EL (cell line): ENCODE data around the gene NEK7.
A peak's percentile ranks its signal among the peaks of the same experiment; 100 is the strongest.
"Not testable (repeated sequence)": the region's sequence is repeated elsewhere in the genome, so short reads cannot be mapped to it uniquely, and the experiment has no call there.

Experiments
- DNase-seq: peaks from one replicate; pipeline ENCODE4 v3.0.0-alpha.2; 2016

Gene NEK7

DNA sequence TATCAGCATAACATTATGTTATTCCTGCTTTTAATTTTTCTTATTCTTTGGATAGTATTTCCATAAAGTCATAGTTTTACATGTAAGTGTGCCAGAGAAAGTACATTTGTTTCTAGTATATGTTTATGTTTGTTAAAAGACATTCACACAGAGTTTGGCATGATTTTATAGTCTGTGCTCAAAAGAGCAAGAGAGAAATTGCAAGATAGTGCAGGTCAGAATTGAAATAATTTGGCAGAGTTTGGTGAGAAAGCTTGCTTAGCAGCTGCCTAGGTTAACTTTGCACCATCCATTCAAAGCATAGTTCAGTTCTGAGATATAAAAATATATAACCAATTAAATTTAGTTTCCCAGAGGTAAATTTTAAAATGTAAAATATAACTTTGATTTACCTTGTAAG lies 17.0 kb downstream of the NEK7 start:
- DNase-seq, result no peak

DNA sequence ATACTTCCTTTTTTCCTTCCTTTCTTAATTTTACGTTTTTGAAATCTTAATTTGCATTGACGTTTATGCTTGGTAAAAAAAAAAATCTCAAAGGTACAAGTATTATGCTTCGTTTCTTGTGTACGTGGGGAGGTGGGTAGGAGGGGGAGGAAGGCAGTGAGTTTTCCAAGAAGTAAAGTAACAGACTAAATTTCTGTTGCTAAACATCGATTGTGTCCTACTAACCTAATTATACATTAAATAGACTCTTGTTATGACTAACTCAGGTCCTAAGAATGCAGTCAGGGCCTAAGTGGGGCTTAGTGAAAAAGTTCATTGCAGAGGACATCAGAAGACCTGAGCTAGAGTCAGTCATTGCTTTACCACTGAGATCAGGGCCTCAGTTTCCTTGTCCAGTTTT lies 17.5 kb downstream of the NEK7 start:
- no peak for DNase-seq

DNA sequence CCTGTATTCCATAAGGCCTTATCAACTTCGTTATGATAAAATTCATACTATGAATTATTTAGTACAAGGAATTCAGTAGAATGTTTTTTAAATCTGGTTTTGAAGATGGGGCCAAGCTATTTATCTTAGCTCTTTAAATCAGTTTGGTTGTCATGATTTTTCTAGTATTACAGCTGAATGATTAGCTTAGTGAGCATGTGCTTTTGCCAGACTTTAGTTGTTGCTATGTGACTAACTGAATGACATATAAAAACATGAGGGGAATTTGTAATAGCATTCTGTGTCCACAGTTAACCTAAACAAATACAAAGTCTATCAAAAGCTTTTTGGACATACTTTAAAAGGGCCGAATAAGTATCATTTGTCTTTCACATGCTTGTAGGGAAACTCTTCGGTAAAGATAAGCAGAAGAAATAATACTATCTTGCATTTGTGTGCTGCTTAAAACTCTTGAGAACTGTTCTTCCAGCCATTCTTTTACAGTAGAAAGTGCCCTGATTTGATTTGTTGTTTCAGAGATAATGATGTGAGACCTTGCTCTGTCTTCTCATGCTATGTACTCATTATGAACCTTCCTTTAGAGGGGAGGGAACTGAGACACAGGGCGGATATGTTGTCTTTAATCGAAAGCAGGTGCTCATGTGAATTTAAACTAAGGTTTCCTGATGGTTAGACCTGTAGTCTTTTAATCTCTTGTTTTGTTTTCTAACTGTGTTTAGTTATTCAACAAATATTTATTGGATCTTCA lies 18.8 kb downstream of the NEK7 start:
- DNase-seq, result no peak

DNA sequence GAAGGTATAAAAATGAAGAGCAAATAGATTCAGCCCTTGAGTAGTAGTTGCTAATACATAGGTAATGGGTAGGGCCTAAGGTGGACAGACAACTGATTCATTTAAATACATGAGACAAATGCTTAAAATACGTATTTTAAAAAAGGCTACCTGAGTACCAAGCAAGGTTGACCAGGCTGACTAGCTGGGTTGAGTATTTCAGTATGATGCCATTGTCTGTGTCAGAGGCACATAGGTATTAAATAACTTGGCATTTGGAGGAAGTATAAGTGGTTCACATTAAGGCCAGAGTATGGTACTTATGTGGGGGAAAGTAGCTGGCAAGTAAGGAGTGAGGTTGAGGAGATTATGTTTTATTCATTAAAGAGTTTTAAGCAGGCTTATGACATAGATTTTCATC lies 19.4 kb downstream of the NEK7 start:
- DNase-seq, result no peak

DNA sequence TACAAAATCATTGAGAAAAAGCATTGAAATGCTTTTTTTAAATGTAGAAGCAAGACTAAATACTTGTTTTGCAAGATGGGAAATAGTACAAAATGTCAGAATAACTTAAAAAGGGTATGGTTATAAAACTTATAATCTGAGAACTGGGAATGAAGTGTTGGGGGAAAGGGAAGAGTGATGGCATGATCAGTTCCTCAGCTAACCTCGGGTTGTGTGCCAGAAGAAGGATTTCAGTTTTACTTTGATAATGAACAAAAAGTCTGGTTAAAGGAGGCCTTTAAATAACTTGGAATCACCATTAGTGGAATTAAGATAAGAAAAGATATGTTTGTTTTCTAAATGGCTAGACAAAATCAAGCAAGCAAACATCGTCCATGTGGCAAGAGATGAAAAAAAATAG lies 20.7 kb downstream of the NEK7 start:
- no peak for DNase-seq

DNA sequence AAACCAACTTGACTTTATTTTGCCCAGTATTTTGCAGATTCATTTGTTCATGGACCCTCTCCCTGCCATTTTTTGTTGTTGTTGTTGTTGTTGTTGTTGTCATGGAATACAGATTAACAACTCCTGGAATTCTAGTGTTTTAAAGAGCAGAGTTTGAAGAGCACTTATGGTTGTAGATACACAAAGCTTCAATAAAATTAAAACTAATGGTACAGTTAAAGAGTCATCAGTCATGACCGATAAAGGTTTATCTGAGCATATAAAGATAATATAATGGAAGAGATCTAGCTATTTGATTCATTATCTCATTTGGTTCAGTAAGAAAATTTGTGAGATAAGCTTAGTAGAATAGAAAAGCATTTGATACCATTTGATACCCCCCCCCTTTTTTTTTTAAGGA lies 21.8 kb downstream of the NEK7 start:
- no peak for DNase-seq

DNA sequence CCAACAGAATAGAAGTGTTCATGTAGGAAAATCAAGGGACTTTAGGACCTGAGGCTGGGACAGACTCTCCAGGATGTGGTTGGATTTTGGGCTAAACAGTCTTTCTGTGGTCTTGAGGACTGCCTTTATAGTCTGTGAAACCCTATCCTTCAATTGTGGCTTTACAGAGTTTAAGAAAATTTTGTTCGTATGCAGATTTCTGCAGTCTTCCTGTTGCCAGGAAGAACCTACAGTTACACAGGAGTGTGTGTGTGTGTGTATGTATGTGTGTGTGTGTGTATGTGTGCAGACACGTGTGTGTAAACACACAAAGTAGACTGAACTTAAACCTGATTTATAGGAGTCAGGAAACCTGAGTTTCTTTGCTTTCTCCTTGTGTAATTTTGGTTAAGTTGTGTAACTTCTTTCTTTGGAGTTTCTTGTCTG lies 22.8 kb downstream of the NEK7 start:
- peak; percentile 46 for DNase-seq

DNA sequence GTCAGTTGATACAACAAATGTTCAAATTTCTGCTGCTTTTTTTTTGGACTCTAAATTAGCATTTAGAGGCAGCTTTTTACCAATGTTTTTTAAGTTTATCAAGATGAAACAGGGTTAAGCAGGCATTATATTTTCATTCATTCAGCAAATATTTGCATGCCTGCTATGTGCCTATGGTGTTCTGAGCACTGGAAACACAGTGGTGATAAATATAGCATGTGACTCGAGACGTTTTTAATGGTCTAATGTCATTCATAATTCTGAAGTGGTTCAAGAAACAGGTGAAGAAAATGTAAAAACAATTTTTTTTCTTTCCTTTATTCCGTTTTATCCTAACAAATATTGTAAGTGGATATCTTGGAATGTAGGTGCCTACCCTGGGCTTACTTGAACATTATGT lies 26.8 kb downstream of the NEK7 start:
- no peak for DNase-seq

DNA sequence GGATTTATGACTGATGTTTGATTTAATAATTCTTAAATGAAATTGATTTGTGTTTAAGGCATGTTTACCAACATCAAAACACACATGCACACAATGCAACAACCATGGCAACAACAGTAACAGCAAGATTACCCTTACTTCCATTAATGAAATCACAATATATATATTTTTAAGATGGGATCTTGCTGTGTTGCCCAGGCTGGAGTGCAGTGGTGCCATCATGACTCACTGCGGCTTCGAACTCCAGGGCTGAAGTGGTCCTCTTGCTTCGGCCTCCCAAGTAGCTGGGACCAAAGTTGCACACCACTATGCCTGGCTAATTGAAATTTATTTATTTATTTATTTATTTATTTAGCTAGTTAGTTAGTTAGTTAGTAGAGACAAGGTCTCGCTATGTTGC lies 27.7 kb downstream of the NEK7 start:
- no peak for DNase-seq

DNA sequence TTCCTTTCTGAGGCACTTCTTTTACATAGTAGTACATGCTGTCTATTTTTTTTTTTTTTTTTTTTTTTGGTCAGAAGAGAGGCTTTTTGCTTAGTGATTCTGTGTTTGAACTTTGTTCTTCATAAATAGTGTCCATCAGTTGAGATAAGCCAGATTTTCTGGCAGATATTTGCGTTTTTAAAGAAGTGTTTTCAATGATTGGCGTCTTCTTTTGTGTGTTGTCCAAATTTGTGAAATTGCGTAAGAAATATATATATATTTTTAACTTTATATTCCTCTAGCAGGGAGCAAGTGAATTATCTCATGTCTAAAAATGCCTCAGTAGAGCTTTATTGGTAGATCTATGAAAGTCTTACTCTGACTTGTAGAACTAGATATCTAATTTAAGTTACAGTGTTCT lies 28.3 kb downstream of the NEK7 start:
- DNase-seq, result no peak

DNA sequence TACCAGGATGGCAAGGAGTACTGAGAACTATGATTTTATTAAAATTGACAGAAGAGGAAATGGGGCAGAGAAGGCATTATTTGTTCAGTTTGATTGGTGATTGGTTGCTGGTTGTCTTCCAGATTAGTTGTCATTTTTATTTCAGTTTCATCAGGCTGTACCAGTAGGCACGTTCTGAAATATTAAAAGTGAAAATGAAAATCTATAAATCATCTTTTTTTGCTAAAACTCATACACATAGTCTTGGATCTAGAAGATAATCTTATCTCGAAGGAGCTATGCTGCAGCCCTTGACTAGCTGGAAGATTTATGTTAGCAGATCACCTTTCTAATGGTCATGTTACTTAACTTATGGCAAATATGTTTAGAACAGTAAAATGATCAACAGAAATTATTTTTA lies 29.0 kb downstream of the NEK7 start:
- no peak for DNase-seq

DNA sequence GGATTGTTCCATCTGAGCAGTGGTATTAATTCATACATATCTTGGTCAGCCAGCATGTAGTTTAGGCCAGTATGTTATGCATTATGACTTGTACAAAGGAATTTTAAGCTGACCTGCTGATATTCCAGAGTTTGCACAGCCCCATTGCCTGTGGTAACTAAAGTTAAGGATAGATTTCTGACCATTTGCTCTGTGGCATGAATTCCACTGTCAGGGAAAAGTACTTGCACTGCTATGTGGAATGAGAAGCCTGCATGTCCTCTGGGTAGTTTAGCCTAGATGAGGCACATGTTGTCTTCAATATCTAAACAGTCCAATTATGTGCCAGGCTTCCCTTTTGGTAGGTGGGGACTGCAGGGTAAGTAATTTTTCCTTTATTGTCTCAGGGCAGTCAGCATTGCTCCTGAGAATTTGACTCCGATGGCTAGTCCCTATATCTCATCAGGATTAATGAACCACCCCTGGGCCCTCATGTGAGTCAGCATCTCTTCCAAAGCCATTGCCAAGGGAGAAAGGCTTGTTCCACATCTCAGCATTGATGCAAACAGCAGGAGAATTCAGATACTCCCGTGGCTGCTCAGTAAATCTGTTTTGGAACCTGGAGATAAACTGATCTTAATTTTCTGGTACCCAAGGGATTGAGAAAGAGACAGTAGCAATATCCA lies 30.2 kb downstream of the NEK7 start:
- no peak for DNase-seq

DNA sequence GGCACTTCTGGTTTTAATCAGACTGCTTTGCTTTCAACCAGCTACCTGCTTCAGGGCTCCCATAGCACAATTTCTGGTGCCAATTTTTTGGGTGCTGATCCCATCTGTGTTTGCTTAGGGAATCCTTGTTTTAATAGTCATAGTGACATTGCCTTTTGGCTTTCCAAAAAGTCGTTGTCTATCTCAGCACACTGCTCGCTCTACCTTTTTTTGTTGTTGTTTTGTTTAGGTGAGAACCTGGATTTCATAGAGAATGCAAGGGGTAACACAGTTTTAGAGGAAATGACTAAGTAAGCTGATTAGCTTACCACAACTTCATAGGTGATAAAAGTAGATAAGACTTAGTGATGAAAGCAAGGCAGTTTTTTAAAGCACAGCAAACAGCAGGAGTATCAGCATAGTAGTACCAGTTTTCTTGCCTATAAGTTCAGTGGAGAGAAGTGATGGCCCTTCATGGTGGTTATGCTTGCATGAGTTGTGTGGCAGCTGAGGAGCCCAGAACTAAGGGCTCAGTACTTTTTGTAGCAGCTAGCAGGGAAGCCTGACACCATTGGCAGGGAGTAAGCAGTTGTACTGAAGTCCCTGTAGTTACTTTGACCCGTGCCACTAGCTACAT lies 31.3 kb downstream of the NEK7 start:
- DNase-seq, result no peak

DNA sequence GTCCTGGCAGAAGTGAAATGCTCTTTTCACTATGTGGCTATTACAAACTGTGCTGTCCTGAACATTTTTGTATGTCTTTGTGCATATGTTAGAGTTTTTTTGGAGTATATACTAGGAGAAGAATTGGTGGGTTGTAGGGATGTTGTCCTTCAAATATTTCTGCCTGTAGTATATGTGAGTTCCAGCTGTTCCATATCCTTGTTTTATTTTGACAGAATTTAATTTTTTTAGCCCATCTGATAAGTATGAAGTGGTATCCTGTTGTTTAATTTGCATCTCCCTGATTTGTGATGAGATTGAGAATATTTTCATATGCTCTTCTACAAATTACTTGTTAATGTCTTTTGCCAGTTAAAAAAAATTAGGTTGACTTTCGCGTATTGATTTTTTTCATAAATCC lies 34.3 kb downstream of the NEK7 start:
- DNase-seq, result no peak

DNA sequence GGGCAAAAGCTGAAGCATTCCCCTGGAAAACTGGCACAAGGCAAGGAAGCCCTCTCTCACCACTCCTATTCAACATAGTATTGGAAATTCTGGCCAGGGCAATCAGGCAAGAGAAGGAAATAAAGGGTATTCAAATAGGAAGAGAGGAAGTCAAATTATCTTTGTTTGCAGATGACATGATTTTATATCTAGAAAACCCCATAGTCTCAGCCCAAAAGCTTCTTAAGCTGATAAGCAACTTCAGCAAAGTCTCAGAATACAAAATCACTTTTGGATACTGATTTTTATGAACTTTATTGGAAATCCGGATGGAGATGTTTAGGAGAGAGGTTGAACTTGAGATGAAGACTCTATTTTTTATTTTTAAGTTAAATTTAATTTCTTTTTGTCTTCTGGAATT lies 37.1 kb downstream of the NEK7 start:
- not testable (repeated sequence) for DNase-seq

DNA sequence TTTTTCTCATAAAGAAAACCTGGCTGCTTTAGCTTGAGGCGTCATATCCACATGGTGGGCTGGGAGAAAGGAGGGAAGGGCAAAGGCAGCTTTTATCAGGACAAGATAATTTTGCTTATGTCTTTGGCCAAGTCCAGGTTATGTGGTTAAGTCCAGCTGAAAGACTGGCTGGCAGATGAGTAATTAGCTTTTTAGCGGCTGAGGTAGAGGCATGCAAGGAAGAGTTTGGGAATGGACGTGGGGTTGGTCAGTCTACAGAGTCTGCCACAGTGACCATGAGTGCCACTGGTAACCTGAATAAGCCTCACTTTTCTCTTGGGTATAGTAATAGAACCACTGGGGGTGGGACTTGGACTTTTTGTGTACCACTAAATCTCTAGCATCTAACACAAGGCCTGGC lies 39.8 kb downstream of the NEK7 start:
- no peak for DNase-seq

DNA sequence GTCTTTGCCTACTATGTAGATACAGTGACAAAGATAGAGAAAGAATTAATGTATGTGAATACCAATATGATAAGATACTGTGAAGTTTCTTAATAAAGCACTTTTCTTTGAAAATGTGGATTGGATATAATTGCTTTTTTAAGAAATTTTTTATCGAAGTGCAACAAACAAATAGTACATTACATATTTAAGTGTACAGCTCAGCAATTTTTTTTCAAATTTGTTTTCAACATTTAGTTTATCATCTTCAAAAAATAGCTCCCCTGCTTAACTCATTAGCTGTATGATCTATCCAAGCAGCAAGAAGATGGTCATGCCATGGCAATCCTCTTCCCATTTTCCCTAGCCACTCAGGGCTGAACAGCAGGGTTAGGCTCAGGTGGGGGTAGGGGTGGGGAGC lies 40.5 kb downstream of the NEK7 start:
- no peak for DNase-seq

DNA sequence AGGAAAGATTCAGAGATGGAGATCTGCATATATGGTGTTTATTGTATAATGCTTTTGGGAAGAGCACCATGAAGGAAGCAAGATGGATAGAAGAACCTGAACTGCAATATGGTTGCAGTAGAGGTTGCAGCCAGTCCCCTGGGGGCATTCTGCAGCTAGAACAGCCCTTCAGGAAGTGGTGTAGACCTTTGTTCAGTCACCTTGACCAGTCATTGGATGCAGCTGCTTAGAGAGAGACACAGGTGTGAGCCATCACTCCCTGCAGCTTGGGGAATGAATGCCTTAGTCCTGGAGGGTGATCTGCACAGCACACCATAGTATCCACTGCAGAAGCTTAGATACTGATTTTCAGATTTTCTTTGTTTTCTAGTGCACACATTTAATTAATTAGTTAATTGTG lies 42.3 kb downstream of the NEK7 start:
- DNase-seq, result no peak

DNA sequence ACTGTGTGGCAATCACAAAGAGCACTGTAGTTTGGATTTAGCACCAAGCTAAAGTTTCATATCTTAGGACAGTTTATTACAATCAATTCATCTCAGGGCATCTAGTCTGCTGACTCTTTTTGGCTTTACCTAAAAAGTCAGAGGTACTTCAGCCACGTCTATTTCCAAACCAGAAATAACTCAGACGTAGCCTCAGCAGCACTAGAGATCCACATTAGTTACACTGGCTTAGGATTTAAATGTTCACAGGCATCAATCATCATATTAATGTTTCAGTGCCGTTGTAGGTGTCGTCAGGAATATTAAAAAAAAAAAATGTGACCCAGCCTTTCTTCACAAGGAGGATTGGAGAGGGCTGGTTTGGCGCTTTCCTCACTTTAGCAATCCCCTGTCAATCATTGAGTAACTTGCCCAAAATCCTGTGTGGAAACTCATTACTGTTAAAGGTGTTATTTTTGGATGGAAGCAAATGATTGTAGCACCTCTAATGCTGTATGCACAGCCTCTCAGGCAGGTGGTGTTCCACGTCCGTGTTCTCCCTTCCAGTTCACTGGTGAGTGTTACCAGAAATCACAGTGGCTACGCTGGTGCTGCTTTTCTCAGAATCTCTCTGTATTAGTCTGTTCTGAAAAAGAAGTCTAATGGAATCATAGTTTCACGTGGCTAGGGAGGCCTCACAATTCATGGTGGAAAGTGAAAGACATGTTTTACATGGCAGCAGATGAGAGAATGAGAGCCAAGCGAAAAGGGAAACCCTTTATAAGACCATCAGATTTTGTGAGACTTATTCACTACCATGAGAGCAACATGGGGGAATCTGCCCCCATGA lies 45.4 kb downstream of the NEK7 start:
- DNase-seq, result no peak

DNA sequence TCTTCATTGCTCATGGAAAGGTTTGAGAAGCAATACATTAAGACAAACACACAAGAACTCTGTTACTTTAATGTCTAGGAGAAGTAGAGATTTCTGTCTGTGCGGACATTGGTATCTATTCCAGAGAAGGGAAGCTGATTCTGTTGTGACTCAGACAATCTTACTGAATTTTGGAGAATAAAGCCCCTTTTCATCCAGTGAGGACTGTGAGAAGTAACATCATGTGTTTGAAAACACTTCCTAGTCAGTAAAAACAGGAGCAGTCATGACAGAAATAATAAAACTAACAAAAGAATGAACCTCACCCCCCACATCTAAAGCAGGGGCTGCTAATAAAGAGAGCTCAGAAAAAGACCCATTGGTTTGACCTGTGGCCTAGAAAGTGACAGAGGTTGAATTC lies 46.6 kb downstream of the NEK7 start:
- DNase-seq, result no peak

DNA sequence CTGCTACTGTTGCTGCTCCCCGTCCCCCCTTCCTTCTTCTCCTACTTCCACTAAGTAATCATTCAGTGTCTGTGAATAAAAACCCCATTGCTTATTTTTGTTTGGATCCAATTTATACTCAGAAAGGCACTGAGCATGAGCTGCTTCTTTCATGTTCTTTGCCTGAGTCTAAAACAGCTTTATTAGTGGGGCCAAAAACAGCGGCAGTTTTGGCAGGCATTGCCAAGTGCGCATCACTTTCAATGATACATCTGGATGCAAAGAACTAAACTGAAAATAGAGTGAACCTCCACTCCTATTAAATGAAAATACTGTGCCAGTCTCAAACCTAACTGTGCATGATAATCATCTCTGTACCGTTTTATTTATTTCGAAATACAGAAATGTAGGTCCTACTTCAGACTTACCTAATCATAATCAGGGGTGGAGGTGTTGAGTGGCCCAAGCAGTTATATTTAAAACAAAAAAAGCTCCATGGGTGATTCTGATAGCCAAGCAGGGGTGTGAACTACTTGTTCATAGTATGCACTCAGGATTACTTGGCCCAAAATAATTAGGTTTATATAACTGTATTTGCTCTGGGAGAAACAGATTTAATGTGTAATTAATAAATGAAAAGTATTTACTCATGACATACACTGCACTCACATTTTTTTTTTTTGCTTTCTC lies 48.4 kb downstream of the NEK7 start:
- DNase-seq, result no peak

DNA sequence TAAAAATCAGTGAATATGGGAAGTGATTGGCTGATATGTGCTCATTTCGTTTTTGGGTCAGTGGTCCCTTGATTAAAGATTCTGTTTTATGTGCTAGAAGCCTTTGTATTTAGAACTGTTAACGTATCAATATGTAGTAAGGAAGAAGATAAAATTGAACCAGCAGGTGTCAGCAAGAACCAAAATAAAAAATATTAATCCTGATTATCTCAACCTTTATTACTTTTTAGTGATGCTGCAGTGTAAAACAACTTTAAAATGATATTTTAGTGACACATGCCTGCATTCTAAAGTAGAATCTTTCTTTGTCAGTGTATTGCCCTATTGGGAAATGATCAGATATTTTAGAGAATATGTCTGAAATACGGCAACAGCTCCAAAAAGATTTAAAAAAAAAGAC lies 49.5 kb downstream of the NEK7 start:
- DNase-seq, result no peak

DNA sequence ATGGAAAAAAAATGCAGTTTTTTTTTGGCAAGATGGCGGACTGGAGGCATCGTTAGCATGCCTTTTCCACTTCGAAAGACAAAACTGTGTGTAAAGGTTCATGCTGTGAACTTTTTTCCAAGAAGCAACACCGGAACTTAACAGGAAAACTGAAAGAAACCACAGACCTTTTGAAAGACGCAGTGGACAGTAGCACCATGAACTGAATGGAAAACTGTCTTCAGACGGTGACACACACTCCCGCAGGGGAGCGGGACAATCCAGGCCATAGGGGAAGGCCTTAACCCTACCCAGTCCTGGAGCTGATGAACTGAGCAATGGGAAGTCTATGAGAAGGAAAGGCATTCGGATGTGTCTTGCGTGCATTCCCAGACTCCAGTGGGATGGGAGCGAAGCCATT lies 54.9 kb downstream of the NEK7 start:
- no peak for DNase-seq
